HG02970 (cell line): ENCODE results near the gene CAMK2N1.

Experiments
- ATAC-seq: cut with Tn5 transposase; IDR thresholded peaks from one replicate; pipeline ENCODE4 v1.9.1; 2021; ENCODE audit warnings: mild to moderate bottlenecking, moderate library complexity, moderate number of reproducible peaks; ENCODE audit not compliant: unreplicated experiment, low FRiP score

Gene CAMK2N1

GRCh38 chr1:20480243-20480944 is 5.6 kb downstream of the CAMK2N1 start:
- ATAC-seq = no peak

- no peak for ATAC-seq
Measured at GRCh38 chr1:20479840-20480239, 6.2 kb downstream of the CAMK2N1 start.

- ATAC-seq = no peak
Measured at GRCh38 chr1:20478057-20478635, 7.9 kb downstream of the CAMK2N1 start.

- no peak for ATAC-seq
Measured at GRCh38 chr1:20477348-20478056, 8.5 kb downstream of the CAMK2N1 start.

GRCh38 chr1:20476265-20477038 is 9.6 kb downstream of the CAMK2N1 start:
- no peak for ATAC-seq

- no peak for ATAC-seq
Measured at GRCh38 chr1:20474996-20475395, 11.0 kb downstream of the CAMK2N1 start.

GRCh38 chr1:20474333-20474975 is 11.6 kb downstream of the CAMK2N1 start:
- ATAC-seq = no peak

- ATAC-seq = no peak
Measured at GRCh38 chr1:20473894-20474293, 12.1 kb downstream of the CAMK2N1 start.

- no peak for ATAC-seq
Measured at GRCh38 chr1:20472860-20473711, 12.9 kb downstream of the CAMK2N1 start.

GRCh38 chr1:20472121-20472520 is 13.9 kb downstream of the CAMK2N1 start:
- no peak for ATAC-seq

- no peak for ATAC-seq
Measured at GRCh38 chr1:20470194-20470593, 15.8 kb downstream of the CAMK2N1 start.

- no peak for ATAC-seq
Measured at GRCh38 chr1:20469406-20470076, 16.5 kb downstream of the CAMK2N1 start.

GRCh38 chr1:20466273-20466672 is 19.7 kb downstream of the CAMK2N1 start:
- ATAC-seq = no peak

GRCh38 chr1:20465187-20465586 is 20.8 kb downstream of the CAMK2N1 start:
- no peak for ATAC-seq

GRCh38 chr1:20463502-20463901 is 22.5 kb downstream of the CAMK2N1 start:
- no peak for ATAC-seq

- ATAC-seq = no peak
Measured at GRCh38 chr1:20462397-20462796, 23.6 kb downstream of the CAMK2N1 start.

GRCh38 chr1:20458717-20459116 is 27.3 kb downstream of the CAMK2N1 start:
- ATAC-seq = no peak

- no peak for ATAC-seq
Measured at GRCh38 chr1:20454004-20454403, 32.0 kb downstream of the CAMK2N1 start.

GRCh38 chr1:20449735-20450311 is 36.2 kb downstream of the CAMK2N1 start:
- no peak for ATAC-seq
